Smooth muscle cell (in vitro differentiated cells): ENCODE data around the gene CNTFR. TPM values are rescaled to one million over a fixed set of nuclear protein-coding genes. Genes with fewer than 3 reads are reported as not detected.
"Not testable (repeated sequence)": the region's sequence is repeated elsewhere in the genome, so short reads cannot be mapped to it uniquely, and the experiment has no call there.

ENCODE experiments used
- DNase-seq: peaks from one replicate; lab custom pipeline; 2025; ENCODE audit not compliant: unreplicated experiment; lab: John Stamatoyannopoulos, UW
- H2AFZ ChIP-seq: fragments of 200-600 bp; sonication (generic); 2 replicates; pipeline ENCODE4 v1.6.0; 2016; ENCODE audit warnings: antibody characterized with exemption, low read depth, mild to moderate bottlenecking
- H3F3A ChIP-seq: fragments of 200-600 bp; sonication (generic); 2 replicates; pipeline ENCODE4 v1.6.0; 2017; ENCODE audit warnings: antibody characterized with exemption, low read depth
- H3K27ac ChIP-seq: fragments of 200-600 bp; sonication (generic); 2 replicates; pipeline ENCODE4 v1.5.1; 2016; ENCODE audit warnings: low read depth, mild to moderate bottlenecking
- H3K27me3 ChIP-seq: fragments of 200-600 bp; sonication (generic); 2 replicates; pipeline ENCODE4 v1.6.1; 2016; ENCODE audit warnings: low read depth, mild to moderate bottlenecking
- H3K36me3 ChIP-seq: fragments of 200-600 bp; sonication (generic); 2 replicates; pipeline ENCODE4 v1.5.1; 2016; ENCODE audit warnings: low read depth
- H3K4me1 ChIP-seq: fragments of 200-600 bp; sonication (generic); 2 replicates; pipeline ENCODE4 v1.5.1; 2016; ENCODE audit warnings: low read depth
- H3K4me2 ChIP-seq: fragments of 200-600 bp; sonication (generic); 2 replicates; pipeline ENCODE4 v1.6.0; 2016; ENCODE audit warnings: mild to moderate bottlenecking
- H3K4me3 ChIP-seq: fragments of 200-600 bp; sonication (generic); 2 replicates; pipeline ENCODE4 v1.5.1; 2016; ENCODE audit warnings: mild to moderate bottlenecking
- H3K79me2 ChIP-seq: fragments of 200-600 bp; sonication (generic); 2 replicates; pipeline ENCODE4 v1.6.0; 2016; ENCODE audit warnings: low read depth, mild to moderate bottlenecking
- H3K9ac ChIP-seq: fragments of 200-600 bp; sonication (generic); 2 replicates; pipeline ENCODE4 v1.6.0; 2016; ENCODE audit warnings: low read depth
- H3K9me3 ChIP-seq: fragments of 200-600 bp; sonication (generic); replicated peaks from 2 replicates; pipeline ENCODE4 v1.5.1; 2016; ENCODE audit warnings: low read depth
- H4K20me1 ChIP-seq: fragments of 200-600 bp; sonication (generic); 2 replicates; pipeline ENCODE4 v1.6.0; 2016; ENCODE audit warnings: low read depth
- CTCF ChIP-seq: fragments of 200-600 bp; sonication (generic); IDR thresholded peaks from 2 replicates; pipeline ENCODE4 v1.5.1; 2017; ENCODE audit warnings: borderline replicate concordance, mild to moderate bottlenecking, antibody characterized with exemption; ENCODE audit not compliant: insufficient read depth, poor library complexity, severe bottlenecking
- WGBS: methylation state at CpG from one replicate; pipeline ENCODE4 v1.1.7; 2016; ENCODE audit warnings: low lambda C conversion rate; 5-methylcytosine and 5-hydroxymethylcytosine counted together
- polyA plus RNA-seq: library from polyadenylated mRNA; unstranded; fragments of >200 nt; fragmentation: Nextera tagmentation; extraction: Ambion mirVana; gene quantifications from 2 replicates; pipeline ENCODE4 v1.2.1, GENCODE V29; 2016
- total RNA-seq: library from RNA; depleted of rRNA; stranded (reverse); fragments of >200 nt; gene quantifications from 2 replicates; pipeline ENCODE4 v1.2.3, GENCODE V29; 2014

Gene CNTFR
- total and polyA plus RNA-seq, 2 experiments from 2014 or later: 4.3 to 16.4 TPM

DNA sequence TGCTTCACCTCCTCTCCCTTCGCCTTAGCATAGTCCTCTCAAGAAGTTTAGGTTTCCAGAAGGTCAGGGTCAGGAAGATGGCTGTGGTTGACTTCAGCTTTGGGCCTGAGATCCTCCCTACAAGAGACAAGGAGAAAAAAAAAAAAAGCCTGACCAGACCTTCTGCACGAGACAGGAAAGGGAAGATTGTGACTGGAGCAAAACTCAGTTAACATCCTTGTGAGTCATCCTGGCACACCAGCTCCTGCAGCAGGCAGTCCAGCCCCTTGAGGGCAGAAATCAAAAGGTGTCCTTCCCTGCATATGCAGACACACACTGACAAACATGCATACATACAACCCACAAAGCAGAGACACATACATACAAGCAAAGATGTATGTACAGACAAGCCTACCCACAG is 48.7 kb downstream of the CNTFR start:
- no peaks in the 10 kb centered on the region for H3K9me3 ChIP-seq
- DNase-seq: no peak

DNA sequence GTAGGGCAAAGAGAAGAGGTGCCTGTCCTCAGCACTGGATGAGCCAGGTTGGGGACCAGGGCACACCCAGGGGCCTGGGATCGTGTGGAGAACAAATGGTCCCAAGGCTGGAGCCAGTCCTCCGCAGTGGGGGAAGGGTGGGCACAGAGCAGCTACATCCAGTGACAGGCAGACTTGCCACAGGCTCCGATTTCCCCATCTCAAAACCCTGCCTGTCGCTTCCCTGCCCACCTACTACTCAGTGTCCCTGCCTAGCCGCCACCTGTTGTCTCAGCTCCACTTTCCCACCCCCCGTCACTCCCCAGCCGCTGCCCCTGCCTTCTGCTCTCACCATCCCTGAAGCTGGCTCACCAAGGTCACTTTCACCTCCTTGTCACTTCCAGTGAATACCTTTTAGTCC is 52.8 kb downstream of the CNTFR start:
- no peak overlapping the region for H3K9ac ChIP-seq
- 78% methylated on average over 4 of the region's 7 CpGs for whole genome bisulfite sequencing
- H3K27me3 ChIP-seq: no peaks in the 10 kb centered on the region
- no peak overlapping the region for H3K4me2 ChIP-seq
- H3K4me3 ChIP-seq: no peak overlapping the region
- no peak for TF ChIP-seq CTCF
- H3K4me1 ChIP-seq: no peaks in the 10 kb centered on the region
- H4K20me1 ChIP-seq: no peaks in the 10 kb centered on the region
- no peak for DNase-seq
- no peaks in the 10 kb centered on the region for H3K79me2 ChIP-seq
- H3K27ac ChIP-seq: no peak overlapping the region
- H3F3A ChIP-seq: peaks cover 5% of the 10 kb centered on the region
- no peaks in the 10 kb centered on the region for H3K36me3 ChIP-seq
- H3K9me3 ChIP-seq: no peaks in the 10 kb centered on the region
- H2AFZ ChIP-seq: no peak overlapping the region

More for the DNA sequence above, 48.7 kb downstream of the CNTFR start:
- no peak for TF ChIP-seq CTCF
- H3K4me1 ChIP-seq: no peaks in the 10 kb centered on the region
- no peak overlapping the region for H3K4me3 ChIP-seq
- no peak overlapping the region for H2AFZ ChIP-seq
- no peak overlapping the region for H3K4me2 ChIP-seq
- H3F3A ChIP-seq: peaks cover 5% of the 10 kb centered on the region
- H3K36me3 ChIP-seq: no peaks in the 10 kb centered on the region
- no peaks in the 10 kb centered on the region for H3K79me2 ChIP-seq
- H3K27me3 ChIP-seq: no peaks in the 10 kb centered on the region
- 47% methylated on average over 2 of the region's 2 CpGs for WGBS
- no peaks in the 10 kb centered on the region for H4K20me1 ChIP-seq
- H3K9ac ChIP-seq: no peak overlapping the region
- H3K27ac ChIP-seq: no peak overlapping the region

DNA sequence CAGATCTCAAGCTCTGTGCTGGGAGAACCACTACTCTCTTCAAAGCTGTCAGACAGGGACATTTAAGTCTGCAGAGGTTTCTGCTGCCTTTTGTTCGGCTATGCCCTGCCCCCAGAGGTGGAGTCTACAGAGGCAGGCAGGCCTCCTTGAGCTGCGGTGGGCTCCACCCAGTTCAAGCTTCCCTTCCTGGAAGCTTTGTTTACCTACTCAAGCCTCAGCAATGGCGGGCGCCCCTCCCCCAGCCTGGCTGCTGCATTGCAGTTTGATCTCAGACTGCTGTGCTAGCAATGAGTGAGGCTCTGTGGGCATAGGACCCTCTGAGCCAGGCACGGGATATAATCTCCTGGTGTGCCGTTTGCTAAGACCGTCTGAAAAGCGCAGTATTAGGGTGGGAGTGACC is 57.5 kb downstream of the CNTFR start:
- not testable (repeated sequence) for H3K9me3 ChIP-seq, H3K27ac ChIP-seq, H3K9ac ChIP-seq, H2AFZ ChIP-seq, H3K27me3 ChIP-seq, H3K4me1 ChIP-seq, H3K36me3 ChIP-seq, H3K4me3 ChIP-seq, H3F3A ChIP-seq, DNase-seq, H4K20me1 ChIP-seq, H3K79me2 ChIP-seq, H3K4me2 ChIP-seq
- 89% methylated on average over 8 of the region's 8 CpGs for WGBS

DNA sequence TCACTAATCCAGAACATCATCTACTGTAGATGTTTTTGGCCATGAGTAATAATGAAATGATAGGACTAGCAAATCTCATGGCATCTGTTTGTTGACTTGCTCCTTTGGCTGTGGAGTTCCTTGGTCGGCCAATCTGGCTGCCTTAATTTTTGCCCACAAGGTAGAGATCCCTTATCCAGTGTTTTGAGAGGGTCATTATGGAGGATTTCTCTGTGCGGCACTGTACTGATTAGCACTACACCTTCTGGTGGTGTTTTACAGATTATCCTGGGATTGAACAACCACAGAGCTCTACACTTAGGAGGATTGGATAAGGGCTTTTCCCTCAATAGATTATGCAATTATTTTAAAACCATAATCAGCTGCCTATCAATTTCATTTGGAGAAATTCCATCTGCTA is 63.5 kb downstream of the CNTFR start:
- H3F3A ChIP-seq: no peaks in the 10 kb centered on the region
- H3K36me3 ChIP-seq: no peaks in the 10 kb centered on the region
- H3K79me2 ChIP-seq: no peaks in the 10 kb centered on the region
- no peak overlapping the region for H2AFZ ChIP-seq
- TF ChIP-seq CTCF: no peak
- DNase-seq: no peak
- H4K20me1 ChIP-seq: no peaks in the 10 kb centered on the region
- H3K4me2 ChIP-seq: no peak overlapping the region
- H3K9me3 ChIP-seq: no peaks in the 10 kb centered on the region
- no peak overlapping the region for H3K27ac ChIP-seq
- H3K4me1 ChIP-seq: no peaks in the 10 kb centered on the region
- no peak overlapping the region for H3K4me3 ChIP-seq
- 93% methylated on average over 2 of the region's 2 CpGs for WGBS
- H3K27me3 ChIP-seq: peaks cover 12% of the 10 kb centered on the region
- H3K9ac ChIP-seq: no peak overlapping the region
